Cardiac muscle cell (in vitro differentiated cells and primary cell): ENCODE results near the gene FHOD3. TPM values are rescaled to one million over a fixed set of nuclear protein-coding genes. Genes with fewer than 3 reads are reported as not detected.
A peak's percentile ranks its signal among the peaks of the same experiment; 100 is the strongest.

ENCODE experiments used
- DNase-seq, 2 donors: peaks; one replicate each; pipeline versions ENCODE4 v3.0.0 to v3.0.0-alpha.2; 2010 to 2017; ENCODE audit warnings: low read depth in 1 of 2, low spot score in 1 of 2
- H3K27ac ChIP-seq: fragments of 200-600 bp; sonication (generic); 2 replicates; pipeline ENCODE4 v1.5.1; 2016
- H3K27me3 ChIP-seq: fragments of 200-600 bp; sonication (generic); 2 replicates; pipeline ENCODE4 v1.6.0; 2016; ENCODE audit warnings: control low read depth
- H3K36me3 ChIP-seq: fragments of 200-600 bp; sonication (generic); 2 replicates; pipeline ENCODE4 v1.5.1; 2016; ENCODE audit warnings: control low read depth
- H3K4me1 ChIP-seq: fragments of 200-600 bp; sonication (generic); 2 replicates; pipeline ENCODE4 v1.8.1; 2017; ENCODE audit warnings: low read depth, mild to moderate bottlenecking, mixed run types
- H3K4me3 ChIP-seq: fragments of 200-600 bp; sonication (generic); 2 replicates; pipeline ENCODE4 v1.5.1; 2016; ENCODE audit warnings: mild to moderate bottlenecking
- H3K9me3 ChIP-seq: fragments of 200-600 bp; sonication (generic); 2 replicates; pipeline ENCODE4 v1.5.1; 2017; ENCODE audit warnings: low read depth, mild to moderate bottlenecking, control low read depth
- polyA plus RNA-seq: library from polyadenylated mRNA; unstranded; fragments of >200 nt; fragmentation: Nextera tagmentation; extraction: Ambion mirVana; gene quantifications from 2 replicates; pipeline ENCODE4 v1.2.1, GENCODE V29; 2016
- total RNA-seq: library from RNA; depleted of rRNA; stranded (reverse); fragments of >200 nt; gene quantifications from 2 replicates; pipeline ENCODE4 v1.2.3, GENCODE V29; 2016
- TF ChIP-seq, protein P1 (sequence below): IDR thresholded peaks from 2 replicates; pipeline ENCODE4 v1.5.1; 2012; ENCODE audit warnings: low read depth, mild to moderate bottlenecking, low read length

FHOD3 gene
- total and polyA plus RNA-seq, 2 experiments from 2014 or later: 127 to 347 TPM

DNA sequence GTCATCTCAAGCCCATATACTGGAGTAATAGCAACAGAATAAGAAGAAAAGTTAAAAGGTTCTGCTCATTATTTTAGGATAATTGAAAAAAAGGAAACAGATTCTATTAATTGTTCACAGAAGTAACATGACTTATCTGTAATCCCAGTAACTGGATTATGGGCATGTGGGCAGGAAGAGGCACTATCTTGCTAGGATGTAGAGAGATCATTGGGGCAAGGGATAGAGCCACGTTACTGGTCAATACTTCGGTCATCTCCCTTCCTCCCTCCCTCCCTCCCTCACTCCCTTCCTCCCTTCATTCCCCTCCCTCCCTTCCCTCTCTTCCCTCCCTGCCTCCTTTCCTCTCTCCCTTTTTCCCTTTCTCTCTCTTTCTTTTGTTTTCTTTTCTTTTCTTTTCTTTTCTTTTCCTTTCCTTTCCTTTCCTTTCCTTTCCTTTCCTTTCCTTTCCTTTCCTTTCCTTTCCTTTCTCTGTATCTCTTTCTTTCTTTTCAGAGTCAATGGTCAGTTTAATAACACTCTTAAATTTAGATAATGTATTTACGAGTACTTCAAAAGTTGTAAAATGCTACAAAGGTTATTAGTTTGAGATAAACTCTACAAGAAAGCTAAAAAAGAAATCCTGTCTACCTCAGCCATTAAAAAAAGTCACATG, 82.8 kb downstream of the FHOD3 start:
- H3K4me1 ChIP-seq: peaks cover 74% of the 10 kb centered on the region
- no peak overlapping the region for H3K4me3 ChIP-seq
- no peaks in the 10 kb centered on the region for H3K9me3 ChIP-seq
- H3K27ac ChIP-seq: peak overlapping the region; percentile 84
- peaks cover 1% of the 10 kb centered on the region for H3K36me3 ChIP-seq
- TF ChIP-seq, protein P1, sequence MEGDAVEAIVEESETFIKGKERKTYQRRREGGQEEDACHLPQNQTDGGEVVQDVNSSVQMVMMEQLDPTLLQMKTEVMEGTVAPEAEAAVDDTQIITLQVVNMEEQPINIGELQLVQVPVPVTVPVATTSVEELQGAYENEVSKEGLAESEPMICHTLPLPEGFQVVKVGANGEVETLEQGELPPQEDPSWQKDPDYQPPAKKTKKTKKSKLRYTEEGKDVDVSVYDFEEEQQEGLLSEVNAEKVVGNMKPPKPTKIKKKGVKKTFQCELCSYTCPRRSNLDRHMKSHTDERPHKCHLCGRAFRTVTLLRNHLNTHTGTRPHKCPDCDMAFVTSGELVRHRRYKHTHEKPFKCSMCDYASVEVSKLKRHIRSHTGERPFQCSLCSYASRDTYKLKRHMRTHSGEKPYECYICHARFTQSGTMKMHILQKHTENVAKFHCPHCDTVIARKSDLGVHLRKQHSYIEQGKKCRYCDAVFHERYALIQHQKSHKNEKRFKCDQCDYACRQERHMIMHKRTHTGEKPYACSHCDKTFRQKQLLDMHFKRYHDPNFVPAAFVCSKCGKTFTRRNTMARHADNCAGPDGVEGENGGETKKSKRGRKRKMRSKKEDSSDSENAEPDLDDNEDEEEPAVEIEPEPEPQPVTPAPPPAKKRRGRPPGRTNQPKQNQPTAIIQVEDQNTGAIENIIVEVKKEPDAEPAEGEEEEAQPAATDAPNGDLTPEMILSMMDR: no peak
- no peaks in the 10 kb centered on the region for H3K27me3 ChIP-seq
- no peak for DNase-seq

DNA sequence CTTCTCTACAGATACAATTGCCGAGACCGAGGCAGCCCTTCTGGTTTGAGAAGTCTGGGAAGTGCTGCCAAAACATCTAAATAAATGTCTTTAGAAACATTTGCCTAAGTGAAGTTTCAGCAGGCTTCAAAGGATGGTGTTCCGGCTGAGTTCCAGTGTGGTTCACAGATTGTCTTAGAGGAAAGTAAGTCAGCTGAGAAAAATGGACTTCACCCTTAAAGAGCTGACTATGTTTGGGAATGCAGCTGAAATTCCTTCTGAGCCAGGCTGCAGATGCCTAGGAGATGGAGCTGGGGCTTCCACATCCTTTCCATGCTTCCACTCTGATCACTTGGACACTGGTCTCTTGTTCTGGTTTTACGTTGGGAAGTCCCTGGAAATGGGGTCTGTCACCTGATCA, 83.6 kb downstream of the FHOD3 start:
- Histone ChIP-seq H3K4me3 (no peak overlapping the region), H3K27ac (peak overlapping the region; percentile 84), H3K4me1 (peaks cover 73% of the 10 kb centered on the region), H3K36me3 (no peaks in the 10 kb centered on the region), H3K9me3 (no peaks in the 10 kb centered on the region), H3K27me3 (no peaks in the 10 kb centered on the region)
- TF ChIP-seq, protein P1: no peak
- no peak for DNase-seq

GRCh38 chr18:36382854-36383253, 85.3 kb downstream of the FHOD3 start:
- H3K4me3 ChIP-seq: no peak overlapping the region
- DNase-seq: no peak
- no peaks in the 10 kb centered on the region for H3K9me3 ChIP-seq
- no peaks in the 10 kb centered on the region for H3K27me3 ChIP-seq
- TF ChIP-seq, protein P1: no peak
- H3K36me3 ChIP-seq: no peaks in the 10 kb centered on the region
- peak overlapping the region; percentile 84 for H3K27ac ChIP-seq
- peaks cover 68% of the 10 kb centered on the region for H3K4me1 ChIP-seq

GRCh38 chr18:36386150-36386920, 88.8 kb downstream of the FHOD3 start:
- H3K9me3 ChIP-seq: no peaks in the 10 kb centered on the region
- peaks cover 62% of the 10 kb centered on the region for H3K4me1 ChIP-seq
- H3K4me3 ChIP-seq: no peak overlapping the region
- H3K36me3 ChIP-seq: no peaks in the 10 kb centered on the region
- H3K27me3 ChIP-seq: no peaks in the 10 kb centered on the region
- TF ChIP-seq, protein P1: no peak
- no peak overlapping the region for H3K27ac ChIP-seq
- DNase-seq: no peak

GRCh38 chr18:36387310-36387709, 89.8 kb downstream of the FHOD3 start:
- no peaks in the 10 kb centered on the region for H3K27me3 ChIP-seq
- H3K36me3 ChIP-seq: no peaks in the 10 kb centered on the region
- no peak overlapping the region for H3K4me3 ChIP-seq
- H3K4me1 ChIP-seq: peaks cover 62% of the 10 kb centered on the region
- peak overlapping the region; percentile 85 for H3K27ac ChIP-seq
- H3K9me3 ChIP-seq: no peaks in the 10 kb centered on the region
- DNase-seq: no peak
- TF ChIP-seq, protein P1: no peak
